Panc1 (cell line): ENCODE results near the gene NPY1R. TPM values are rescaled to one million over a fixed set of nuclear protein-coding genes. Genes with fewer than 3 reads are reported as not detected.

Experiments
- ATAC-seq: fragments of 200-7000 bp; cut with Tn5 transposase; 2 replicates; pipeline ENCODE4 v1.9.1; 2020; ENCODE audit warnings: mild to moderate bottlenecking, moderate library complexity
- BruUV-seq: library from RNA; stranded (reverse); fragments of 400-500 nt; replicated peaks from 2 replicates; lab custom pipeline; 2021; lab: Mats Ljungman, UMichigan
- CTCF ChIA-PET: fragments of 300-600 bp; sonication (Branson Sonifier 250); formaldehyde crosslinking; loops from one replicate; lab custom pipeline; 2022; ENCODE audit warnings: antibody characterized with exemption; lab: Charles Lee
- POLR2A ChIA-PET: fragments of 300-600 bp; sonication (Branson Sonifier 250); formaldehyde crosslinking; loops from one replicate; lab custom pipeline; 2022; ENCODE audit warnings: antibody characterized with exemption; lab: Charles Lee
- DNase-seq: peaks from one replicate; pipeline ENCODE4 v3.0.0-alpha.2; 2010; ENCODE audit warnings: low read depth, low spot score
- H3K27ac ChIP-seq: 2 replicates; pipeline ENCODE4 v1.5.1; 2011; ENCODE audit warnings: mild to moderate bottlenecking, low read length, inconsistent platforms
- H3K27me3 ChIP-seq: fragments of 200-500 bp; sonication (Bioruptor generic); 2 replicates; pipeline ENCODE4 v1.6.0; 2014; ENCODE audit warnings: low read length, inconsistent platforms; ENCODE audit not compliant: control insufficient read depth, insufficient read depth
- H3K36me3 ChIP-seq: fragments of 200-500 bp; sonication (Bioruptor generic); 2 replicates; pipeline ENCODE4 v1.5.1; 2014; ENCODE audit warnings: inconsistent platforms, mild to moderate bottlenecking, low read length, moderate library complexity; ENCODE audit not compliant: control insufficient read depth, insufficient read depth
- H3K4me1 ChIP-seq: 2 replicates; pipeline ENCODE4 v1.5.1; 2011; ENCODE audit warnings: inconsistent platforms, mild to moderate bottlenecking, low read length, moderate library complexity; ENCODE audit not compliant: control insufficient read depth, insufficient read depth
- H3K4me3 ChIP-seq, 2 experiments: 2 replicates each; pipeline ENCODE4 v1.5.1; 2011 to 2012; ENCODE audit warnings: low read depth in 2 of 2, low read length in 2 of 2, mild to moderate bottlenecking in 2 of 2, inconsistent platforms in 1 of 2, moderate library complexity in 1 of 2
- H3K9me3 ChIP-seq: fragments of 200-500 bp; sonication (Bioruptor generic); 2 replicates; pipeline ENCODE4 v1.5.1; 2014; ENCODE audit warnings: low read depth, mild to moderate bottlenecking, inconsistent platforms, low read length, moderate library complexity; ENCODE audit not compliant: control insufficient read depth, insufficient read depth
- CTCF ChIP-seq: fragments of 450-650 bp; IDR thresholded peaks from 2 replicates; pipeline ENCODE4 v1.5.1; 2017; ENCODE audit warnings: mild to moderate bottlenecking
- POLR2AphosphoS5 ChIP-seq: IDR thresholded peaks from 2 replicates; pipeline ENCODE4 v1.6.1; 2012; ENCODE audit warnings: mild to moderate bottlenecking, low read depth, low read length, moderate library complexity
- REST ChIP-seq, 2 experiments: IDR thresholded peaks; 2 replicates each; pipeline ENCODE4 v1.6.1; 2011 to 2012; ENCODE audit warnings: low read depth in 2 of 2, control low read depth in 1 of 2, low read length in 1 of 2, mild to moderate bottlenecking in 1 of 2, moderate library complexity in 1 of 2; ENCODE audit not compliant: insufficient read depth in 1 of 2
- SIN3A ChIP-seq: IDR thresholded peaks from 2 replicates; pipeline ENCODE4 v1.6.1; 2012; ENCODE audit warnings: low read depth, mild to moderate bottlenecking, low read length, moderate library complexity, borderline replicate concordance; ENCODE audit not compliant: insufficient read depth
- in situ Hi-C: cut with HindIII; loops from 2 replicates; pipeline ENCODE4 v1.10.0; 2016; ENCODE audit warnings: low sequenced_read_pairs, low pct_unique_long_range_greater_than_20kb
- intact Hi-C: fragments of 100-400 bp; cut with micrococcal nuclease; formaldehyde crosslinking; loops from one replicate; pipeline ENCODE4 v1.10.0; 2022; ENCODE audit not compliant: unreplicated experiment
- total RNA-seq: library from RNA; stranded (reverse); gene quantifications from one replicate; pipeline ENCODE4 v1.2.1, GENCODE V29; 2021; ENCODE audit not compliant: unreplicated experiment

Gene NPY1R
- total RNA-seq, 1 experiment from 2014 or later = not detected

- Histone ChIP-seq H3K4me3 (no peak overlapping the region), H3K27ac (no peak overlapping the region), H3K27me3 (no peaks in the 10 kb centered on the region), H3K36me3 (no peaks in the 10 kb centered on the region), H3K4me1 (no peaks in the 10 kb centered on the region), H3K9me3 (no peaks in the 10 kb centered on the region)
- in situ Hi-C loops (no loop called here), intact Hi-C loops (no loop called here)
- DNase-seq = no peak
- no peak for ATAC-seq
- ChIA-PET POLR2A (no interaction called here), CTCF (no interaction called here)
- BruUV-seq = no TSS peak
- no peak for TF ChIP-seq POLR2AphosphoS5
- no peak for TF ChIP-seq REST (IDR thresholded peaks at IDR 0.05; ENCODE audit: insufficient read depth in 1 of 2, low read depth in 2 of 2, low read length in 1 of 2)
- no peak for TF ChIP-seq CTCF
- no peak for TF ChIP-seq SIN3A
Observed at GRCh38 chr4:163353054-163353453, 20.7 kb upstream of the NPY1R start.

- ChIA-PET CTCF (no interaction called here), POLR2A (no interaction called here)
- no TSS peak for BruUV-seq
- DNase-seq = no peak
- in situ Hi-C loops (no loop called here), intact Hi-C loops (no loop called here)
- H3K9me3 ChIP-seq = no peaks in the 10 kb centered on the region
- no peaks in the 10 kb centered on the region for H3K36me3 ChIP-seq
- H3K4me3 ChIP-seq = no peak overlapping the region
- H3K27ac ChIP-seq = no peak overlapping the region
- TF ChIP-seq SIN3A (no peak), CTCF (no peak)
- no peaks in the 10 kb centered on the region; the same call in 1 of the 2 replicates for H3K27me3 ChIP-seq
- ATAC-seq = no peak
- no peaks in the 10 kb centered on the region for H3K4me1 ChIP-seq
Observed at GRCh38 chr4:163350672-163351071, 18.3 kb upstream of the NPY1R start.
